GM18526 (cell line): ENCODE measurements around the gene ACADL.

ENCODE experiments used
- POLR2A ChIP-seq: IDR thresholded peaks from 3 replicates; pipeline ENCODE4 v1.6.1; 2011; ENCODE audit not compliant: insufficient read length; ENCODE audit errors: extremely low read depth

The ACADL gene

DNA sequence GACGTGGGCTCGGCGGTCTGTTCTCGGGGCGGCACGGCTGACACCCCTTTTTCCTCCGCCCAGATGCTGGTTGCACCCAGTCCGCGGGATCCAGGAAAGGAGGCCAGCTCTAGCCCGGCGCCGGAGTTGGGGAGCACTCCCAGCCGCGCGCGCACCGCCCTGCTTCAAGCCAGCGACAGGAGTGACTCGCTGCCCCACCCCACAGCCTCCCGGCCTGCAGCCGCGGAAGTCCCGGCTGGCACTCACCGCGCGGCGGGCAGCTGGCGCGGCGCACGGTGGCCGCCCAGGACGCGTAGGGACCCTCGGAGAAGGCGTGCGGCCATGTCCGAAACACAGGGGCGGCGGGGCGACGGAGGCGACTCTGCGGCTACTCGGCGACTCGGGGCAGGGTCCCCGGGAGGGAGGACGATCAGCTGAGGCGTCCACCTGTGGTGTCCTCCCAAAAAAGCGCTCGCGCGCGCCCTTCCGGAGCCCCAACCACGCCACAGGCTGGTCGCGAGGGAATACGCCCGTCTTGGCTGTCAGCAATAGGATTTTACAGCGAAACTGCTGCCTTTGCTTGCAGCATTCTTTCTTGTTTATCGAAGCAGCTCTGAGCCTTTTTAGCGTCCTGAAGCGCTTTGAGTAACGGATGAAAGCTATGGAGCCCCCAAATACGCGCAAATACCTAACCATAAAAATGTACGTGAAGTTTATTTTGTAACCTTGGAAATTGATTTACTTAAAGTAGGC lies at the start of gene ACADL:
Gene ACADL (minus strand): TSS at position 507 of the 732 bp plus-strand sequence. CDS start 184 bp downstream, at position 323.
- TF ChIP-seq POLR2A: no peak

DNA sequence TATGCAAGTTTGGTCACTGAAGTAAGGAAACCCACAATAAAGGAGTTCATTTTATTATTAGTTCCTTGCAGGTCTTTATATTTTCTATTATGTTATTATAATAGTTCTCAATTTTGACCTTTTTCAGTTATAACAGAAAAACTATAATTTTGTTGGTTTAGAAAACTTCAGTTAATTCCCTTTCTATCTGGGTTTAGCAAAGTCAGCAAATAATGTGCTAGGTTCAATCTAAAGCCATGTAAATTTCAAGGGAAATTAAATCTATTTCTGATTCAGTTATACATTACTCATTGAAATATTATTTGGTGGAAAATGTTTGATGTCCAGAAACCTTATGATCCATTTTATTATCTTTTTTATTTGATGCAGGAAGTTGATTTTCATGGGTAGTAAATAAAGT lies 46.1 kb upstream of the ACADL start:
- TF ChIP-seq POLR2A: no peak

DNA sequence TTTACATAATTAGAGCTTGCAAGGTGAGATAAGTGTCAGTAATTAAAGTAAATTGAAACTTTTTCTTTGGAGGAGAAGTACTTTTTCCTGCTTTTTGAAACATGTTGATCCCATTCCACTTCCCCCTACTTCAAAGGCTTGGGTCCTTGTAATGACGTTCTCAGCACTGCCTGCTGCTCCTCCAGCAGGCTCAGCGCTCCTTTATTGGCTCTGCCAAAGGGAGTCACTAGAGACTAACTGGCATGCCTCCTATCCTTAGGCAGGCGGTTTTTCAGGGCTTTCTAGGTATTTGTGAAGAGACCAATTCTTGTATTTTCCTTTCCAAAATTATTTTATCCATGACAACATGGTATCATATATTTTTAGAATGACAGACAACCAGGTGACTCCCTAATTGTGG lies 43.9 kb upstream of the ACADL start:
- TF ChIP-seq POLR2A: no peak

DNA sequence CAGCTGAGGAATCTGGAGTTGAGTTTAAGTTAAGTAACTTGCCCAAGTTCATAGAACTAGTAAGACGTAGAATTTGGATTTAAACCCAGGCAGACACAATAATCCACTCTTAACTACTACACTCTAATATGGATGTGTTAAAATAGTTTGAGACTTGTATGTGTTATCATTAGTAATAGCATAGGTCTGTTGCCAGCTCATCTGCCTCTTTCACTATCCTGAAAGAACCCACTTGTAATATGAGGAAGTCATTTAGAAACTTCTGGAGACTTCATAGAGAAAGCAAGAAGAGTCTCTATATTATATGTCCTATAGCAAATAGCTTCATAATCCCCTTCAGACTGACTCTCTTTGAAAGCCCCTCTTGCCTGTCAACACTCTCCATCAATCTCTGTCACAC lies 43.0 kb upstream of the ACADL start:
- no peak for TF ChIP-seq POLR2A

DNA sequence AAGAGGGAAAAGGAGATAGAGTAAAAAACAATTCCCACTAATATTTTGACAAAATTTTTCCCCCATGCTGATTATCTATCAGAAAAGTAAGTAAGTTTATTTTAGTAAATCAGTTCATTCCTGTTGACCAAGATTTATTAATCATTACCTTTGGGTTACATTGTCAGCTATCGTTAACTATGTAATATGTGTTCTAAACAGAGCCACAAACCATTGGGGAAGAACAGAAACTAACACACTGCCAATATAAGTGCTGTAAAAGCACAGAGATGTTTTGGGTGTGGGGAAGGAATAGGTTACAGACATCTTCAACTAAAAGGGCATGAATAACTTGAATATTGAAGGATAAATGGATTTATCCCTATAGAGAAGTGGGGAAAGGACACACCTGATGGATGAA lies 42.5 kb upstream of the ACADL start:
- TF ChIP-seq POLR2A: no peak

DNA sequence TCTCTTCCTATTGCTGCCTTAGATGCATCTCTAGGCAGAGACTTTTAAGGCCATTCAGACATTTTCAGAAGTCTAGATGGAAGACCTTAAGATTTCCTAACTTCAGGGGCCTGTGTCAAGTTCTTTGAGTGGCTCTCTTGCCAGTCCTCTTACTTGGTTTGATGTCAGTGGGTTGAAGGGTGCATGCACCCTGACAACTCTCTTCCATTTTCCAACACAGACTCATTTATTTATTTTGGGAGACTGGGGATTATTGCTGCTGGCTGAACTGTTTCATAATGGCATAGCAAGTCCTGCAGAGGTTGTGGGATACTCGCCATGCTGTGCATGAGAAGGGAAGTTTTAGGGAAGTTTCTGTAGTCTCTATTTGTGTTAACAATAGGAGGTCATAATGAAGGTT lies 39.0 kb upstream of the ACADL start:
- TF ChIP-seq POLR2A: no peak

DNA sequence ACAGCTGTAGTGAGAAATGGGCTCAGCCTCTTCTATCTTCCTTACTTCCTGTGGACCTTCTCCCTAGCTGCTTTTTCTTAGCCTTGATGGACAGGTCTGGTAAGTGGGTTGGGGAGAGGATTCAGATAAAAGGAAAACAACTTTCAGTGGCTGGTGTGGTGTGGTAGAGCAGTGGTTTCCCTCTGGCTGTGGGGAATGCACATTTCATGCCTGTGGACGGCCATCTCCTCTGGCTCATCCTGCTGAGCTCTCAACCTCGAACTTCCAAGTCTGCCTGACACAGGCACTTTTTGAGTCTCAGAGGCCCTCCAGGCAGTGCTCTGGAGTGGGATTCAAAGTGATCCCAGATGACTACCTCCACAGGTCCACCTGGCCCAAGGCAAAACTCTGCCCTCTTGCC lies 38.6 kb upstream of the ACADL start:
- TF ChIP-seq POLR2A: no peak

DNA sequence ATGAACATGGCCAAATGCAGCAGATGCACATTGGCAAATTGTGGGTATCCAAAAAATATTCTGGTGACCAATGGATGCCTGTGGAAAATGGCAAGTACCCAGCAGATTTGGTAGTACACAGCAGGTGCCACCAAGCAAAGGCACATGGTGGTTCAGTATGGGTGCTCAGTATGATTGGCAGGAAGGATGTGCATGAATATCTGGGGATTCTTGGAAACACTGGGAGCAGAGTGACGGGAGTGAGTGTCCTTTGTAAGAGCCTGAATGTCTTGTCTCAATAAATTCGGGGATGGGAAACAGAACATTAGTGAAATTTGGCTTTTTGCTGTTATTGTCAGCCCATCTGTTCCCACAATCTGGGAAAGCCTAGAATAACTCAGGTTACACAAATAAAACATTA lies 36.8 kb upstream of the ACADL start:
- TF ChIP-seq POLR2A: no peak

DNA sequence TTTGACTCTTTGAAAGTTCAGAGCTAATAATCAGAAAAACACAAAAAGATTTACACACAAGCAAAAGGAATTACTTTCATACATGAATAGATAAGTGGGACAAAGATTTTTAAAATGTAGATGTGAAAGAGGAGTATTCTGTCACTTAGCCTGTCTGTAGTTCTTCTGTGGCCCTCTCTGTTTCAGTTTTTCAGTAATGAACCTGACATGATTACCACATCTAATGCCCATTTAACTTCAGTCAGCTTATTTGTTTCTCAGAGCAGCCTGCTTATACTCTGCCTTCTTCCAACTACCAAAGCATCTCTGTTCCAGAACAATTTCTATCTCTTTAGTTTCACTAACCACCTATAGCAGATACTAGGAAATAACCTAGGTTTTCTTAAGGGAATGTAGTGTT lies 34.4 kb upstream of the ACADL start:
- TF ChIP-seq POLR2A: no peak

DNA sequence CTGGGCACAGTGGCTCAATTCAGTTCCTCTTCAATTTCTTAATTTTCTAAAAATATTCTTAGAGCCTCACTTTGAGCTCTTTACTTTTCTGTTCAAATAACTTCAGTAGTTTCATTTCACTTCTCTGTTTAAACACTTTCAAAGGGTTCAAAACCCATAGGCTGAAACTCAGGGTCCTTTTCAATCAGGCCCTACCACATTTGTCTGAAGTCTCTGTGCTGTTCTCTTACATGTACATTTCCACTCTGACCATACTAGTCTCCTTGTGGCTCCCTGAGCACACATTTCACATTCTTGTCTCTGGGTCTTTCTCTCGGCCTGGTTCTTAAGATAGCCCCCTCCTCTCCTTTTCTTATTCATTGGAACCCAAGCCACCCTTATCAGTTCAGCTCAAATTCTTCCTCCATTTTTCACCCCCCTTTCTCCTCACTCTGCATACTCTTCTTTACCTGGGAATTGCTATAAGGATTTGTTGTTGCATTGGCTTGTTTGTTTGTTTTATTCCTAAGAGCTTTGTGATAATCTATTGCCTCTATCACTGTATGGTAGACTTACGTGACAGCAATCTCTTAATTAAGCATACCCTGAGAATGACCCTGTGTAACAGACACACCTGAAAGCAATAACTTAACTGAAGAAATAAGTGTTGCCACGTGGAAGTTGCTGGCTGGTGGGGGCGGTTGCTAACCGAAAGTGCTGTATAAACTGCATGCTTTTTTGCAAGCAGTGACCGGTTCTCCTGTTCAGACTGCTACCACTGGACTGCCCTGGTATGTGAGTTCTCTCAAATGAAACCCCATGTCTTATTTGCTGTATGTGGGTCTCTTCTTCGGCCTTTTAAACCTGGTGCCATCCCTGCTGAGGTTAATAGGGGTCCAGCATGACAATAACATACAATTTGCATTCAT lies 27.7 kb upstream of the ACADL start:
- TF ChIP-seq POLR2A: no peak

DNA sequence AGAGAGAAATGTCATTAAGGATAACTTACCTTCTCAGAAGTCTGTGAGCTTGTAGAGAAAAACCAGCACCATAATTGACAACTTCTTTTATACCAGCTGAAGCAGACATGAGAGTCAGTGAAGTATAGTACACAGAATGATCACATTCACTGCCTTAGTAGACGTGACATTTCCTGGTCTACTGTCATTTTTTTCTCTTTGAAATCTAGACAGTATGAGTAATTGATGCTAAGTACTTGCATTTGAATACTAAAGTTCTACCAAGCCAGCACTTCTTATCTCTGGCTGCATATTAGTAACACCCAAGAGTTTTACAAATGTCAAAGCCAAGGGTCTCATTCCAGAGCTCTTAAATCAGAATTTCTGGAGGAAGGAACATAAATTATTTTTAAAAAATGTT lies 25.4 kb upstream of the ACADL start:
- no peak for TF ChIP-seq POLR2A

DNA sequence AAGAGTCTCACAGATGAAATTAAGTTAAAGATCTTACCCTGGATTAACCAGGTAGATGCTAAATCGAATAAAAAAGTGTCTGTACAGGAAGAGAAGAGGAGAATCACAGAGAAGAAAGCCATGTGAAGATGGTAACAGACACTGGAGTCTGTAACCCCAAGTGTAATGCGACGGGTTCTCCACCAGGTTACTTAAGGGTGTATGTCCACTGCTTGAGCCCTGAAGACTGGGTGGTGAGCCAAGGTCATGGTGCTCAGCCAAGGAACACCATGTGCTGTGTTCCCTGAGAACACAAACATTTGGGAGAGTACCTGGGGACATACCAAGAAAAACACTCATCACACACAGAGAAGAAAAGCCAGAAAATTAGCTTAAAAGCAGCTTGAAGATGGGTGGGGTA lies 8.2 kb upstream of the ACADL start:
- no peak for TF ChIP-seq POLR2A

DNA sequence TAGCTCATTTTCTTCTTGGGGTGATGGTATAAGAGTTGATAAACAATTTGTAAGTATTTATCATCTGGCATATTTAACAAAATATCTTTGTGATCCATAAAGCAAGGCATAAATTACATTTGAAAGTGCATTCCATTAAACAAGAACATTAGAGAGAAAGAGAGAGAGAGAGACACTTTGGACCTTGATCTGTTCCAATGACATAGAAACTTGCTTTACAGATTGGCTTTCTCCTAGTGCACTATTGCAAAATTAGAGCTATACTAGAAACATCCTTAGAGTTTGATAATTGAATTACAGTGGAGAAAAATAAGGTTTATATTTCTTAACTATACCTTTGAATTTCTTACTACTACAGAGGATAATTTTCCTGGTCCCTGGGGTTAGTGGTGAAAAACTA lies 5.7 kb upstream of the ACADL start:
- no peak for TF ChIP-seq POLR2A

DNA sequence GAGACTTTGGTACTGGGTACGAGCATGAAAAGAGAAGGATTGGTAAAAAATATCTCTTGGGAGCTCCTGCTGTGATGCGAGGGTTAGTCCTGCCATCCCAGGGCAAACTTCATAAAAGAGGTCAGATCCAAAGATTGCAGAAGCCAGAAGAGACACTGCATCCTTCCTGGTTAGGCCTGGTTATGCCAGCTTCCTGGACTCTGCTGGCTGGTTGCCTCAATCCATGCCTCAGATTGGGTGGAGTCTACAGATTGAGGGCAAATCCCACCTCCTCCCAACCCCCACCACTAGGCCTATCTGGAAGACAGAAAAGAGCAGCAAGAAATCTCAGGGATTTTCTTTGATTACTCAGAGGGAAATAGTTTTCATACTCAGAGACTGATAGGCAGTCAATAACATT lies 5.3 kb upstream of the ACADL start:
- TF ChIP-seq POLR2A: no peak

DNA sequence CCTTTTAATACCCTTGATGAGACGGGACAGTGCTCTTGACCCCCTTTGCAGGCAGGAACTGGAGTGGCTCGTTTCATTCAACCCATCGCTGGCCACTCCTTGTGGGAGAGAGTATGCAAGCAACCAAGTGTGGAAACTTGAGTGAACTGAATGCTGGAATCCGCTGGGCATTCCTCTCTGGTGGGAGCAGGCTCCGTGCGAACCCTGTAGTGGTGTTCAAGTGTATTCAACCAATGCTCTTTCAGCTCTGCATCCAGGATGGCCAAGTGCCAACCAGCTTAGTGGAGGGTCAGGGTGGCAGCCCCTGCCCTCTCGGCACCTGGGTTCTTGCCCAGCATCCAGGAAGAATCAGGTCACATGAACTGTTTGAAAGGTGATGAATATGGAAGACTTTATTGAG lies 3.3 kb upstream of the ACADL start:
- TF ChIP-seq POLR2A: no peak

DNA sequence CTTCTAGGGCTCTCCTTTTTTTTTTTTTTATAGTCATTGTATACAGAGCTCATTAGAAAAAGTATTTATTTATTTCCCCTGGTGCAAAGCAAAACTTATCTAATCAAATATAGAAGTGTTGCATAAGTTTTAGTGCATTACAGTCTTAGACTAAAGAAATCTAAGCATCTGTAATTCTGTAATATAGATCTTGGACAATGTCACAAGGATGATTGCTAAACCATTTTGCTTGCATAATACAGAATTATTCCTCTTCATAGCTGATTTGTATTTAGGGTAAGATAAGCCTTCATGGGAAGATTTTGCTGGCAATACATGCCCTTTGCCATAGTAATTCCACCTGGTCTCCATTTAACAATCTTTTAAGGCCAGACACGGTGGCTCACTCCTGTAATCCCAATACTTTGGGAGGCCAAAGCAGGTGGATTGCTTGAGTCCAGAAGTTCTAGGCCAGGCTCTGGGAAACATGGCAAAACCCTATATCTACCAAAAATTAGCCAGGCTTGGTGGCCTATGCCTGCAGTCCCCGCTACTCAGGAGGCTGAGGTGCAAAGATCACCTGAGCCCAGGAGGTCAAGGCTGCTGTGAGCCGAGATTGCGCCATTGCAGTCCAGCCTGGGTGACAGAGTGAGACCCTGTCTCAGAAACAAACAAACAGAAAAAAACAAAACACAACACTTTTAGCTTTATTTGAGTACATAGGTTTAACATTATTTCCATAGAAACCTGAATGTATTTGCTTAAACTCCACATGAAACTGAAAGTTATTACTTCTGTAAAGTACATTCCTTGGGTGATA lies 2.2 kb upstream of the ACADL start:
- TF ChIP-seq POLR2A: no peak

DNA sequence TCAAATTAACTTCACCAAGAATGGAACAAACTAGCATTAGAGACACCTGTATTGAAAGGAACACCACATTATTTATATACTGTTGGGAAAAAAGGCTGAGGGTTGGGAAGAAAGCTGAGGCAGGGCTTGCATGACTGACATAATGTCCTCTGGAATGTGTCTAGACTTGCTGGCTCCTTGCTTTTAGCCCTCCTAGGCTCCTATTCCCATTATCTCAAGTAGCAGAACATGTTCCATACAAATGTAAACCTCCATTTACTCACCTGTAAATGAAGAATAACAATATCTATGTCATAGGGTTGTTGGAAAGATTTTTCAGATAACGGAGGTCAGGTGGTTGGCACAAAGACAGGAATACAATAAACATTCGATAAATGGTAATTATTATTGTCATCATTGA lies 976 bp upstream of the ACADL start:
- no peak for TF ChIP-seq POLR2A
